GM18867 (cell line): ENCODE measurements around the gene ZNF446.

Experiments
- ATAC-seq: cut with Tn5 transposase; IDR thresholded peaks from one replicate; pipeline ENCODE4 v1.9.1; 2021; ENCODE audit warnings: mild to moderate bottlenecking, moderate library complexity; ENCODE audit not compliant: unreplicated experiment

The ZNF446 gene

DNA sequence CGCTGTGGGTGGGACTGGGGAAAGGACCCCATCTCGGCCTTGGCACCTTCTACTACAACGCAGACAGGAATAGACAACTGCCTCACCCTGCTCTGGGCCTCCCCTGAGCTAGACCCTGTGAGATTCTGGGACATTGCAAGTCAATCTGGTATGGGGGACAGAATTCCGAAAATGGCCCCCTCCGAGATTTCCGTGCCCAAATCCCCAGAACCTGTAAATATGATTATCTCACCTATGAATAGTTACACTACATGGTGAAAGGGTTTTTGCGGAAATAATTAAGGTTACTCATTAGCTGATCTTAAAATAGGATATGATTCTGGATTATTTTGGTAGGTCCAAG lies 44.1 kb downstream of the ZNF446 start:
- ATAC-seq = no peak

DNA sequence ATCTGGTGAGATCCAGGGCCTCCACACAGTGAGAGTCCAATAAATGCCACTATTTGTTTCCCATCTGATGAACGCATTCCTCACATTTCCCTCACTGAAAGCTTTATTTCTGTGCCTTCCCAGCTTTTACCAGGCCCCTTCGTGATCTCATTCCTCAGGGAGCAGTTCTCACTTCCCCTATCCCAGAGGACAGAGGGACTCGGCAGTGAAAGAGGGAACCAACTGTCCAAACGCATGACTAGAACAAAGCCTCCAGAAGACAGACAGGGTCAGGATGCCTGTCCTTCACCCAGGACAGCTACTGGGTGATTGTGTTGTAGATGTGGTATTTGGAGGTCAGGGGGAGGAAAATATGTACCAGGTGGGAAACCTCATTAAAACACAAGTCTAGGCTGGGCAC lies 45.5 kb downstream of the ZNF446 start:
- no peak for ATAC-seq

- ATAC-seq = no peak
Observed at GRCh38 chr19:58522709-58523108, 46.6 kb downstream of the ZNF446 start.

- no peak for ATAC-seq
Observed at GRCh38 chr19:58529405-58529804, 53.3 kb downstream of the ZNF446 start.
